Thyroid gland (tissue), 4 donors: ENCODE results near the gene HOXA2. TPM values are rescaled to one million over a fixed set of nuclear protein-coding genes. Genes with fewer than 3 reads are reported as not detected.

Experiments used
- DNase-seq, 2 donors: peaks; one replicate each; pipeline ENCODE4 v3.0.0-alpha.2; 2019
- H3K27ac ChIP-seq, 3 donors: fragments of 200-600 bp; sonication (generic); 1 replicate in 2 of 3; 2 replicates in 1 of 3; pipeline ENCODE4 v1.5.1; 2016 to 2019; ENCODE audit warnings: mild to moderate bottlenecking in 1 of 3, moderate library complexity in 1 of 3
- H3K27me3 ChIP-seq: fragments of 200-600 bp; sonication (generic); one replicate; pipeline ENCODE4 v1.5.1; 2019
- H3K36me3 ChIP-seq, 2 donors: fragments of 200-600 bp; sonication (generic); one replicate each; pipeline ENCODE4 v1.5.1; 2016 to 2019
- H3K4me1 ChIP-seq, 2 donors: fragments of 200-600 bp; sonication (generic); one replicate each; pipeline ENCODE4 v1.5.1; 2017 to 2019
- H3K4me3 ChIP-seq, 3 donors: fragments of 200-600 bp; sonication (generic); replicated peaks in 1 of 3; 1 replicate in 2 of 3; 2 replicates in 1 of 3; pipeline ENCODE4 v1.5.1; 2016; ENCODE audit warnings: mild to moderate bottlenecking in 1 of 3
- H3K9me3 ChIP-seq: fragments of 200-600 bp; sonication (generic); one replicate; pipeline ENCODE4 v1.5.1; 2017
- POLR2A ChIP-seq, 2 donors: fragments of 450-650 bp; IDR thresholded peaks; one replicate each; pipeline ENCODE4 v1.6.1; 2017; ENCODE audit warnings: antibody characterized with exemption in 2 of 2, mild to moderate bottlenecking in 2 of 2, moderate library complexity in 1 of 2
- WGBS, 2 donors: methylation state at CpG; one replicate each; pipeline ENCODE4 v1.1.5; 2017; 5-methylcytosine and 5-hydroxymethylcytosine counted together
- intact Hi-C: fragments of 100-400 bp; cut with DNase I; formaldehyde crosslinking; loops from one replicate; pipeline ENCODE4 v1.15.1; 2023
- total RNA-seq, 4 donors: library from RNA; depleted of rRNA; stranded (reverse); fragments of >200 nt; gene quantifications; one replicate each; pipeline ENCODE4 v1.2.3, GENCODE V29; 2016
- TF ChIP-seq, protein P1 (sequence below), 6 experiments: fragments of 200-600 bp in 3 of 6; fragments of 450-650 bp in 3 of 6; sonication (generic) in 3 of 6; IDR thresholded peaks; one replicate each; pipeline ENCODE4 v1.5.1; 2016 to 2019; ENCODE audit warnings: antibody characterized with exemption in 6 of 6, mild to moderate bottlenecking in 2 of 6, inconsistent platforms in 1 of 6, moderate library complexity in 1 of 6

The HOXA2 gene
- total RNA-seq, 4 donors from 2014 or later: 0.73 to 2.7 (median 1.7) TPM

DNA sequence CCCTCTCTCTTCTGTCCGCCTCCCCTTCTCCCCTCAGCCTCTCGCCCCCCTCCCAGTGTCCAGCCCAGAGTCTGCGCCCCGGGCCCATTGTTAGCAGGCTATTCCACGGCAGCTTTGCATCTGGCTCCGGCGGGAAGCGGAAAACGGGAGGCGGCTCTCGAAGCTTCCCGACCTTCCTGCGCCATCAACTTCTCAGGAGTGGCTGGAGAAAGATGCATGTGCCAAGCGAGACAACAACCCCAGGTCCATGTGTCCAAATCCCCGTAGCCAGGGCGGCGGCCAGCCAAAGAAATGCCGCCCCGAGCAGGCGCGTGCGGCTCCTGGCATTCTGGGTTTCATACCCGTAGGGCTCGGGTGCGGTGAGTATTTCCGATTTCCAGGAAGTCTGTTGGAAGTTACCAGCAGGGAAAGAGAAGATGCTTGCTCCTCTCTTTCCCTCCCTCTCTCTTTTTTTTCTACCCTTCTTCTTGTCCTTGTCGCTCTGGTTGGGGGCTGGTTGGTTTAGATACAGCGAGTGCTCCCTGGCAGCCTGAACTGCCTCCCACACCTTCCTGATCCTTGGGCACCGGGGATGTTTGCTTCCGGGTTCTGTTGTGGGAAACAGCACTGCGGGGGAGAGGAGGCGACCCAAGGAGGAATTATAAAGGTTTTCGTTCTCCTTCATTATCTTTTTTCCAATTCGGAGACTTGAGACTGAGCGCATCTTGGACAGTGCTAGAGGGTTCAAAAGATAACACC lies 1.2 kb upstream of the HOXA2 start:
- Histone ChIP-seq H3K4me1 (no peaks in the 10 kb centered on the region), H3K4me3 (no peak overlapping the region), H3K9me3 (no peaks in the 10 kb centered on the region), H3K36me3 (no peaks in the 10 kb centered on the region), H3K27me3 (peaks cover 51% of the 10 kb centered on the region), H3K27ac (peak overlapping the region; percentile 53 to 83 (median 54))
- no peak for DNase-seq
- WGBS, 2 donors: 7 to 10% methylated on average over 35 of the region's 35 CpGs
- peak in 1 of 2 donors; percentile 7 for TF ChIP-seq POLR2A (IDR thresholded peaks at IDR 0.05)
- TF ChIP-seq, protein P1, sequence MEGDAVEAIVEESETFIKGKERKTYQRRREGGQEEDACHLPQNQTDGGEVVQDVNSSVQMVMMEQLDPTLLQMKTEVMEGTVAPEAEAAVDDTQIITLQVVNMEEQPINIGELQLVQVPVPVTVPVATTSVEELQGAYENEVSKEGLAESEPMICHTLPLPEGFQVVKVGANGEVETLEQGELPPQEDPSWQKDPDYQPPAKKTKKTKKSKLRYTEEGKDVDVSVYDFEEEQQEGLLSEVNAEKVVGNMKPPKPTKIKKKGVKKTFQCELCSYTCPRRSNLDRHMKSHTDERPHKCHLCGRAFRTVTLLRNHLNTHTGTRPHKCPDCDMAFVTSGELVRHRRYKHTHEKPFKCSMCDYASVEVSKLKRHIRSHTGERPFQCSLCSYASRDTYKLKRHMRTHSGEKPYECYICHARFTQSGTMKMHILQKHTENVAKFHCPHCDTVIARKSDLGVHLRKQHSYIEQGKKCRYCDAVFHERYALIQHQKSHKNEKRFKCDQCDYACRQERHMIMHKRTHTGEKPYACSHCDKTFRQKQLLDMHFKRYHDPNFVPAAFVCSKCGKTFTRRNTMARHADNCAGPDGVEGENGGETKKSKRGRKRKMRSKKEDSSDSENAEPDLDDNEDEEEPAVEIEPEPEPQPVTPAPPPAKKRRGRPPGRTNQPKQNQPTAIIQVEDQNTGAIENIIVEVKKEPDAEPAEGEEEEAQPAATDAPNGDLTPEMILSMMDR (IDR thresholded peaks at IDR 0.05): no peak
- intact Hi-C loops: no loop called here

DNA sequence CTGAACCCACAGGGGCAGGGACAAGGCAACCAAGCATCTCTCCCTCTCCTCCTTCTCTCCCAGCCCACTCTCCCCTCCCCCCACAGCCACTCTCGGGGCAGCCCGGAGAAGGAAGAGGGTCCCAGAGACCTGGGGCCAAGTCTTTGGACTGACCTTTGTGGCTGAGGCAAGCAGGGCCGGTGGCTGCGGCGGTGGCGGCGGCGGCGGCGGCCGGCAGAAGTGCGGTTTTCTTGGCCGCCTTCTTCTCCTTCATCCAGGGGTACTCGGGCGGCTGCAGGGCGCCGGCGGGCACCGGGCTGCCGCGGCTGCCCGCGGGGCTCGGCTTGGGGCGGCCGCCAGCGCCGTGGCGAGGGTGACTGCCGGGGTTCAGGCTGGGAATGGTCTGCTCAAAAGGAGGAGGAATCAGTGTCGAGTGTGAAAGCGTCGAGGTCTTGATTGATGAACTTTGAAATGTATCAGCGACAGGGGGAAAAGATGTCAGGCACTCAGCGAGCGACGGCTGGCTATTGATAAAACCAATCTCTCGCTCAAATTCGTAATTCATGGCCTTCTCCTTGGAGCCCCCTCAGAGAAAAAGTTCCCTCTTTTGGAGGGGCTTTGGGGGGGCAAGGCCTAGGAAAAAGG lies 414 bp downstream of the HOXA2 start:
- no peak for DNase-seq
- H3K27ac ChIP-seq: peak overlapping the region in 2 of 3 donors; percentile 53 to 83
- peaks cover 54% of the 10 kb centered on the region for H3K27me3 ChIP-seq
- H3K4me1 ChIP-seq: peaks cover 0 to 1% of the 10 kb centered on the region in 2 donors
- intact Hi-C loops: no loop called here
- H3K36me3 ChIP-seq: no peaks in the 10 kb centered on the region
- peak overlapping the region in 1 of 3 donors; percentile 18 for H3K4me3 ChIP-seq
- no peaks in the 10 kb centered on the region for H3K9me3 ChIP-seq
- TF ChIP-seq, protein P1 (IDR thresholded peaks at IDR 0.05): no peak
- TF ChIP-seq POLR2A (IDR thresholded peaks at IDR 0.05): no peak
- WGBS, 2 donors: 5 to 7% methylated on average over 34 to 37 of the region's 39 CpGs

DNA sequence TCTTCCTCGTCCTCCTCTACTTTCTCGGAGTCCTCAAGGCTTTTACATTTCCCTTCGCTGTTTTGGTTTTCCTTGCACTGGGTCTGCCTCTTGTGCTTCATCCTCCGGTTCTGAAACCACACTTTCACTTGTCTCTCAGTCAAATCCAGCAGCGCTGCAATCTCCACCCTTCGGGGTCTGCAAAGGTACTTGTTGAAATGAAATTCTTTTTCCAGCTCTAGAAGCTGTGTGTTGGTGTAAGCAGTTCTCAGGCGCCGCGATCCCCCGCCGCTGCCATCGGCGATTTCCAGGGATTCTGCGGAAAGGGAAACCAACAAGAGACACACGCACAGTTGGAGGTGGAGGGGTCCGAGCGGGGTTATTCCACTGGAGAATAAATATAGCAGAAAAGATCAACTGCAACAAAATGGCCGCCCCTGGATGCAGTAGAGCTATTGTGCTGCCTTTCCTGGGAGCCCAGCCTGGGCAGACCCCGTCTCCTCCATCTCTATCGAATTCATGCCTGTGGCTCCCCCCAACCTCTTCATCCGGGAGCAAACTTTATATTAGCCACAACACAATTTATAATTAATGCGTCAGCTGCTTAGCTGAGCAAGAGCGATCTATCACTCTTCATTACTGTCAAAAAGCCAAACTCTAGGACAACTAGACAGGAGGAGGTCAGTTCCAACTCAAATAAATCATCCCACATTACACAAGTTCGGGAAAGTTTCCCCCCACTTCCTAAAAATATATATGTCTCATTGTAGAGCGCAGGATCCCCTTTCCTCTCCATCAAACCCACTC lies 1.1 kb downstream of the HOXA2 start:
- Histone ChIP-seq H3K9me3 (no peaks in the 10 kb centered on the region), H3K4me1 (peaks cover 5 to 8% of the 10 kb centered on the region in 2 donors), H3K27me3 (peaks cover 56% of the 10 kb centered on the region), H3K4me3 (peak overlapping the region in 1 of 3 donors; percentile 18), H3K36me3 (no peaks in the 10 kb centered on the region), H3K27ac (peak overlapping the region; percentile 8 to 83 (median 53))
- DNase-seq: no peak
- 17 to 22% methylated on average over 25 of the region's 25 CpGs for WGBS, 2 donors
- intact Hi-C loops: no loop called here
- TF ChIP-seq POLR2A (IDR thresholded peaks at IDR 0.05): no peak
- TF ChIP-seq, protein P1 (IDR thresholded peaks at IDR 0.05): no peak

DNA sequence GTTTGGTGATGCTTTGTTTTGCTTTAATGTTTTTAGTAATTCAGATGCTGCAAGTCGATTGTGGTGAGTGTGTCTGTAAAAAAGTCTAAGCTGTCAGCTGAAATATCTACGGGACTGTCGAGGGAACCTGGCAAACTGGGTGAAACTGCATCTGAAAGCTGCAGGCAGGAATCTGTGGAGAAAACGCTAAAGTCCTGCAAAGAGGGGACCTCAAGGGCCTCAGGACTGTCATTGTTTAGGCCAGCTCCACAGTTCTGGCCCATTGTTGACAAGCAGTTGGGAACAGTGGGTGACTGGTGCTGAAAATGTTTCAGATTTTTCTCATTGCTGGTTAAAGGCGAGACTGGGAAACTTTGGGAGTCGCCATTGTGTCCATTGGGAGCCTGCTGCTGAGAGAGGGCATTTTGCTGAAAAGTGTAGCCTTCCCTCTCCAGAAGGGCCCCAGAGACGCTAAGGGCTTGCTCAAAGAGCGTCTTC lies 1.8 kb downstream of the HOXA2 start:
- Histone ChIP-seq H3K9me3 (no peaks in the 10 kb centered on the region), H3K27ac (peak overlapping the region; percentile 8 to 83 (median 53)), H3K27me3 (peaks cover 51% of the 10 kb centered on the region), H3K4me3 (peak overlapping the region in 1 of 3 donors; percentile 18), H3K36me3 (no peaks in the 10 kb centered on the region), H3K4me1 (peaks cover 11 to 14% of the 10 kb centered on the region in 2 donors)
- intact Hi-C loops: no loop called here
- no peak for DNase-seq
- TF ChIP-seq POLR2A (IDR thresholded peaks at IDR 0.05): no peak
- TF ChIP-seq, protein P1 (IDR thresholded peaks at IDR 0.05): no peak
- 17 to 25% methylated on average over 8 of the region's 8 CpGs for WGBS, 2 donors
